HCT116 (cell line): ENCODE data around the gene MTRFR. TPM values are rescaled to one million over a fixed set of nuclear protein-coding genes. Genes with fewer than 3 reads are reported as not detected.

Source experiments
- ATAC-seq: fragments of 200-7000 bp; cut with Tn5 transposase; 2 replicates; pipeline ENCODE4 v1.9.1; 2020; ENCODE audit warnings: mild to moderate bottlenecking, moderate library complexity
- BruUV-seq: library from RNA; stranded (reverse); fragments of 400-500 nt; replicated peaks from 2 replicates; lab custom pipeline; 2021; lab: Mats Ljungman, UMichigan
- CTCF ChIA-PET: fragments of 300-600 bp; sonication (Branson Sonifier 250); formaldehyde crosslinking; loops from one replicate; lab custom pipeline; 2021; ENCODE audit warnings: antibody characterized with exemption; lab: Charles Lee
- POLR2A ChIA-PET: fragments of 300-600, 350-600 bp; sonication (Branson Sonifier 250); formaldehyde crosslinking; loops from one replicate; lab custom pipeline; 2021; ENCODE audit warnings: antibody characterized with exemption; lab: Charles Lee
- RAD21 ChIA-PET, 2 experiments: fragments of 300-600 bp; sonication (Branson Sonifier 250); formaldehyde crosslinking; loops; one replicate each; lab custom pipeline; 2023; ENCODE audit warnings: low total read pairs in 2 of 2; ENCODE audit not compliant: uncharacterized antibody in 2 of 2, unreplicated experiment in 2 of 2, low non-redundant PET in 1 of 2; lab: Charles Lee
- DNase-seq: peaks from one replicate; pipeline ENCODE4 v3.0.0-alpha.2; 2010; ENCODE audit warnings: low read depth, low spot score
- H2AFZ ChIP-seq: fragments of 200-600 bp; shearing (Covaris generic), sonication (generic); 2 replicates; pipeline ENCODE4 v1.6.1; 2017; ENCODE audit warnings: low read depth, mixed run types, mixed read lengths, antibody characterized with exemption, low read length; ENCODE audit not compliant: poor library complexity, severe bottlenecking
- H3K27ac ChIP-seq: 2 replicates; pipeline ENCODE4 v1.5.1; 2012; ENCODE audit warnings: low read depth, low read length
- H3K27me3 ChIP-seq: fragments of 200-600 bp; sonication (generic); 2 replicates; pipeline ENCODE4 v1.6.1; 2016; ENCODE audit warnings: mixed run types, low read length, mixed read lengths; ENCODE audit not compliant: insufficient read depth
- H3K36me3 ChIP-seq, 2 experiments: fragments of 200-500 bp in 1 of 2; fragments of 200-600 bp in 1 of 2; sonication (Bioruptor generic) in 1 of 2; sonication (generic) in 1 of 2; 2 replicates each; pipeline versions ENCODE4 v1.5.1 to v1.6.1; 2014 to 2016; ENCODE audit warnings: low read length in 2 of 2, inconsistent platforms in 1 of 2, mixed read lengths in 1 of 2, mixed run types in 1 of 2; ENCODE audit not compliant: insufficient read depth in 2 of 2, control insufficient read depth in 1 of 2
- H3K4me1 ChIP-seq, 2 experiments: fragments of 200-600 bp in 1 of 2; sonication (generic) in 1 of 2; 2 replicates each; pipeline versions ENCODE4 v1.5.1 to v1.6.1; 2012 to 2017; ENCODE audit warnings: low read length in 2 of 2, inconsistent platforms in 1 of 2, mild to moderate bottlenecking in 1 of 2, mixed read lengths in 1 of 2, mixed run types in 1 of 2, moderate library complexity in 1 of 2; ENCODE audit not compliant: insufficient read depth in 2 of 2, control insufficient read depth in 1 of 2
- H3K4me2 ChIP-seq: fragments of 200-600 bp; sonication (generic); 2 replicates; pipeline ENCODE4 v1.6.1; 2017; ENCODE audit warnings: mixed run types, low read length, mixed read lengths
- H3K4me3 ChIP-seq, 2 experiments: fragments of 200-600 bp in 1 of 2; sonication (generic) in 1 of 2; replicated peaks in 1 of 2; 2 replicates each; pipeline ENCODE4 v1.5.1; 2011 to 2016; ENCODE audit warnings: low read length in 2 of 2, control low read depth in 1 of 2, low read depth in 1 of 2, mild to moderate bottlenecking in 1 of 2, mixed read lengths in 1 of 2, mixed run types in 1 of 2
- H3K79me2 ChIP-seq: fragments of 200-600 bp; sonication (generic); 2 replicates; pipeline ENCODE4 v1.6.1; 2017; ENCODE audit warnings: mild to moderate bottlenecking, mixed run types, low read length, moderate library complexity, mixed read lengths; ENCODE audit not compliant: insufficient read depth
- H3K9ac ChIP-seq: fragments of 200-600 bp; sonication (generic); 2 replicates; pipeline ENCODE4 v1.6.1; 2016; ENCODE audit warnings: low read length, mixed read lengths
- H3K9me2 ChIP-seq: fragments of 200-600 bp; sonication (generic), shearing (Covaris generic); 2 replicates; pipeline ENCODE4 v1.6.1; 2017; ENCODE audit warnings: mixed run types, mild to moderate bottlenecking, moderate library complexity; ENCODE audit not compliant: insufficient read depth
- H3K9me3 ChIP-seq, 2 experiments: fragments of 200-500 bp in 1 of 2; fragments of 200-600 bp in 1 of 2; sonication (Bioruptor generic) in 1 of 2; sonication (generic) in 1 of 2; 2 replicates each; pipeline ENCODE4 v1.6.1; 2014 to 2017; ENCODE audit warnings: low read length in 2 of 2, mixed read lengths in 2 of 2, inconsistent platforms in 1 of 2, low read depth in 1 of 2, mild to moderate bottlenecking in 1 of 2, mixed run types in 1 of 2, moderate library complexity in 1 of 2; ENCODE audit not compliant: control insufficient read depth in 1 of 2, insufficient read depth in 1 of 2
- H4K20me1 ChIP-seq: fragments of 200-600 bp; sonication (generic), shearing (Covaris generic); 2 replicates; pipeline ENCODE4 v1.6.1; 2017; ENCODE audit warnings: mixed run types, mild to moderate bottlenecking, moderate library complexity; ENCODE audit not compliant: insufficient read depth
- CEBPB ChIP-seq: IDR thresholded peaks from 2 replicates; pipeline ENCODE4 v1.6.1; 2012; ENCODE audit warnings: low read depth
- CTCF ChIP-seq, 3 experiments: fragments of 200-600 bp in 1 of 3; sonication (generic) in 1 of 3; IDR thresholded peaks in 2 of 3; conservative IDR thresholded peaks in 1 of 3; 2 replicates each; pipeline ENCODE4 v1.5.1; 2012 to 2017; ENCODE audit warnings: low read depth in 2 of 3, low read length in 2 of 3, antibody characterized with exemption in 1 of 3, borderline replicate concordance in 1 of 3, control low read depth in 1 of 3, mild to moderate bottlenecking in 1 of 3, mixed read lengths in 1 of 3, mixed run types in 1 of 3, moderate library complexity in 1 of 3; ENCODE audit not compliant: insufficient read depth in 1 of 3
- EZH2 ChIP-seq: fragments of 200-600 bp; sonication (generic); IDR thresholded peaks from 2 replicates; pipeline ENCODE4 v1.6.1; 2017; ENCODE audit warnings: antibody characterized with exemption, mixed run types
- FOSL1 ChIP-seq: IDR thresholded peaks from 2 replicates; pipeline ENCODE4 v1.6.1; 2012; ENCODE audit warnings: low read depth
- JUND ChIP-seq: IDR thresholded peaks from 2 replicates; pipeline ENCODE4 v1.6.1; 2012
- POLR2A ChIP-seq: IDR thresholded peaks from 2 replicates; pipeline ENCODE4 v1.7.0; 2011; ENCODE audit warnings: borderline replicate concordance; ENCODE audit not compliant: insufficient read depth, insufficient read length; ENCODE audit errors: extremely low read depth
- REST ChIP-seq: IDR thresholded peaks from 2 replicates; pipeline ENCODE4 v1.6.1; 2012; ENCODE audit warnings: low read depth
- SIN3A ChIP-seq: IDR thresholded peaks from 2 replicates; pipeline ENCODE4 v1.6.1; 2012; ENCODE audit warnings: low read depth
- SP1 ChIP-seq: IDR thresholded peaks from 2 replicates; pipeline ENCODE4 v1.6.1; 2012; ENCODE audit warnings: low read depth
- SRF ChIP-seq: IDR thresholded peaks from 2 replicates; pipeline ENCODE4 v1.6.1; 2012; ENCODE audit warnings: low read depth
- TCF7L2 ChIP-seq: IDR thresholded peaks from 2 replicates; pipeline ENCODE4 v1.7.0; 2011; ENCODE audit warnings: borderline replicate concordance, inconsistent platforms; ENCODE audit not compliant: insufficient read depth, insufficient read length; ENCODE audit errors: extremely low read depth
- YY1 ChIP-seq: IDR thresholded peaks from 2 replicates; pipeline ENCODE4 v1.6.1; 2011; ENCODE audit warnings: low read length, low read depth, moderate library complexity, mild to moderate bottlenecking; ENCODE audit not compliant: insufficient replicate concordance; ENCODE audit errors: extremely low read depth
- ZFX ChIP-seq: fragments of 450-650 bp; IDR thresholded peaks from 2 replicates; pipeline ENCODE4 v1.6.1; 2017
- ZNF274 ChIP-seq: fragments of 200-500 bp; sonication (Bioruptor generic); IDR thresholded peaks from 2 replicates; pipeline ENCODE4 v1.6.1; 2014; ENCODE audit warnings: mild to moderate bottlenecking, low read depth, low read length, inconsistent platforms
- intact Hi-C: fragments of 100-400 bp; cut with micrococcal nuclease; formaldehyde crosslinking; loops from 2 replicates; pipeline ENCODE4 v1.10.0; 2022
- total RNA-seq: library from RNA; stranded (reverse); gene quantifications from one replicate; pipeline ENCODE4 v1.2.1, GENCODE V29; 2021; ENCODE audit not compliant: unreplicated experiment
- TF ChIP-seq, protein P1 (sequence below): IDR thresholded peaks from 2 replicates; pipeline ENCODE4 v1.6.1; 2012

MTRFR gene
- total RNA-seq, 1 experiment from 2014 or later = 27.0 TPM

DNA sequence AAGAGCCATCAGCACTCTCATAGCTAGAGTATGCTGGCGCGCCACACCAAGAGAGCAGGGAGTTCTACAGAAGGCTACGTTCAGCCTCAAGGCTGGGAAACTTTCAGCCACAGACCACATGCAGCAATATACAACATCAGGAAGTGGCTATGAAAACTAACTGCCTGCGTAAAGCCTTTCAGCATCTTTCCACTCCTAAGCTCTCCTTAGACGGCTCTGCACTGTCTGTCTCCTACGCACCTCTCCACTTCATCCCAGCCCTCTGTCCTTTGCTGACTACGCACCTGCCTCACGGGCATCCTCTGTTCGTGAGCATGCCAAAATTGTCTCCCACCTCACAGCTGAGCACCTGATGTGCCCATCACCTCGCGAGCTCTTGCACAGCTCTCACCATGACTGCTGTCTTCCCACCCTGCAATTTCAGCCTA is 10.0 kb upstream of the MTRFR start:
- RAD21 ChIA-PET = no interaction called here

More for the DNA sequence above, 10.0 kb upstream of the MTRFR start:
- peaks cover 5 to 12% of the 10 kb centered on the region in 2 experiments; a peak in 1 of 4 replicates for H3K36me3 ChIP-seq
- ChIA-PET POLR2A (interaction anchor here (1.2 kb wide), 1 partner anchor 10 kb away, joined by 4 read pairs; the partner anchor contains the start of genes MPHOSPH9 and MTRFR), CTCF (interaction anchor here (0.5 kb wide), 1 partner anchor 10 kb away, joined by 3 read pairs; no protein-coding TSS in a partner anchor)
- H3K4me3 ChIP-seq = no peak overlapping the region
- TF ChIP-seq FOSL1 (no peak), CEBPB (no peak), ZFX (no peak), JUND (no peak), SP1 (no peak), CTCF (IDR thresholded peaks at IDR 0.05 in 2 of 3, conservative IDR thresholded peaks at IDR 0.05 in 1 of 3; ENCODE audit: borderline replicate concordance in 1 of 3, insufficient read depth in 1 of 3, low read depth in 2 of 3, low read length in 2 of 3) (no peak), EZH2 (no peak), TCF7L2 (no peak), ZNF274 (no peak), REST (no peak), SIN3A (no peak), YY1 (no peak), SRF (no peak), POLR2A (no peak)
- TF ChIP-seq, protein P1, sequence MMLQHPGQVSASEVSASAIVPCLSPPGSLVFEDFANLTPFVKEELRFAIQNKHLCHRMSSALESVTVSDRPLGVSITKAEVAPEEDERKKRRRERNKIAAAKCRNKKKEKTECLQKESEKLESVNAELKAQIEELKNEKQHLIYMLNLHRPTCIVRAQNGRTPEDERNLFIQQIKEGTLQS = no peak
- H3K4me2 ChIP-seq = no peak overlapping the region
- no peaks in the 10 kb centered on the region for H3K9me3 ChIP-seq
- H3K9me2 ChIP-seq = no peaks in the 10 kb centered on the region
- no peaks in the 10 kb centered on the region for H3K27me3 ChIP-seq
- DNase-seq = no peak
- no peak overlapping the region for H2AFZ ChIP-seq
- no peak overlapping the region for H3K27ac ChIP-seq
- no peak overlapping the region; the same call in 1 of the 2 replicates for H3K9ac ChIP-seq
- ATAC-seq = no peak
- no peaks in the 10 kb centered on the region for H4K20me1 ChIP-seq
- H3K79me2 ChIP-seq = peaks cover 32% of the 10 kb centered on the region
- H3K4me1 ChIP-seq = no peaks in the 10 kb centered on the region
- BruUV-seq = no TSS peak
- intact Hi-C loops = no loop called here
